ENCODE data around the gene ASB3.
"Not testable (repeated sequence)": the region's sequence is repeated elsewhere in the genome, so short reads cannot be mapped to it uniquely, and the experiment has no call there.

ASB3 gene, protein sequence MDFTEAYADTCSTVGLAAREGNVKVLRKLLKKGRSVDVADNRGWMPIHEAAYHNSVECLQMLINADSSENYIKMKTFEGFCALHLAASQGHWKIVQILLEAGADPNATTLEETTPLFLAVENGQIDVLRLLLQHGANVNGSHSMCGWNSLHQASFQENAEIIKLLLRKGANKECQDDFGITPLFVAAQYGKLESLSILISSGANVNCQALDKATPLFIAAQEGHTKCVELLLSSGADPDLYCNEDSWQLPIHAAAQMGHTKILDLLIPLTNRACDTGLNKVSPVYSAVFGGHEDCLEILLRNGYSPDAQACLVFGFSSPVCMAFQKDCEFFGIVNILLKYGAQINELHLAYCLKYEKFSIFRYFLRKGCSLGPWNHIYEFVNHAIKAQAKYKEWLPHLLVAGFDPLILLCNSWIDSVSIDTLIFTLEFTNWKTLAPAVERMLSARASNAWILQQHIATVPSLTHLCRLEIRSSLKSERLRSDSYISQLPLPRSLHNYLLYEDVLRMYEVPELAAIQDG

DNA sequence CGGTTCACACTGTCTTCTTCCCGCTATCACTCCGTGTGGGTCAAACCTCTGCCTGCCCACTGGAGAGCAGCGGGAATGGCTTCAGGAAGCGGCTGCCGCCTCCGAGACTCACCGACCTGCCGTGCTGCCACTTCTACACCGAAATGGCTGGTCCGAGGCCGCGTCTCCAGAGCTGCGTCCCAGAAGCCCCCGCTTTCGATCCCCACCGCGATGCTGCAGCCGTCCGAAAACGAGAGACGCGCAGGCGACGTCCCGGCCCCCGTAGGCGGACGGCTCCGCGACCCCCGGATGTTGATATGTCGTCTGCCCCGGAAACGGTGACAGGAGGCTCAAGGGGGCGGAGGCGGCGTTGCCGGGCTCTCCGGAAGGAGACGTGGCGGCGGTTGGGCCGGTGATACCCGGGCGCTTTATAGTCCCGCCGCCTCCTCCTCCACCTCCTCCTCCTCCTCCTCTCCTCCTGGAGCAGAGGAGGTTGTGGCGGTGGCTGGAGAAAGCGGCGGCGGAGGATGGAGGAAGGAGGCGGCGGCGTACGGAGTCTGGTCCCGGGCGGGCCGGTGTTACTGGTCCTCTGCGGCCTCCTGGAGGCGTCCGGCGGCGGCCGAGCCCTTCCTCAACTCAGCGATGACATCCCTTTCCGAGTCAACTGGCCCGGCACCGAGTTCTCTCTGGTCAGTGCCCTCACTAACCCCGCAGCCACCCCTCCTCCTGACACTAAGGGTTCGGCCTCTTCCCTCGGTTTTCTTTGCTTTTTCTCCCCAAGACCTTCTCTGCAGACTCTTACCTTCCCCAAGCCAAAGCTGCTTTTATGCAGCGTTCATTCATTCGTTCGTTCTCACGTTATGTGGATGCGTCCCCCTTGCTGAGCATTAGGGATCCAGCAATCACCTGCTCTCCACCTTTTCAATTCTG lies at the start of gene ASB3, which contains the start of gene ERLEC1:
Gene ASB3, minus strand, starts transcription at position 249 of the 909 bp plus-strand sequence. CDS start 21,381 bp downstream, outside the sequence.
Gene ERLEC1, plus strand, starts transcription at position 340 of the 909 bp plus-strand sequence. Its CDS starts 167 bp downstream, at position 507.
- DNase-seq: peak; percentile 88 to 91

DNA sequence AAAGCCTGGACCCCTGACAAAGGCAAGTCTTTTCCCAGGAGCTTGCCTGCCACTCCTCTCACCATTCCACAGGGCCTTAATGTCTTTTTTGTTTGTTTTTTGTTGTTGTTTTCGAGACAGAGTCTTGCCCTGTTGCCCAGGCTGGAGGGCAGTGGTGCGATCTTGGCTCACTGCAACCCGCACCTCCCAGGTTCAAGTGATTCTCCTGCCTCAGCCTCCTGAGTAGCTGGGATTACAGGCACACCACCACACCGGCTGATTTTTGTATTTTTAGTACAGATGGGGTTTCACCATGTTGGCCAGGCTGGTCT lies 43.2 kb upstream of the ASB3 start:
- not testable (repeated sequence) for DNase-seq

DNA sequence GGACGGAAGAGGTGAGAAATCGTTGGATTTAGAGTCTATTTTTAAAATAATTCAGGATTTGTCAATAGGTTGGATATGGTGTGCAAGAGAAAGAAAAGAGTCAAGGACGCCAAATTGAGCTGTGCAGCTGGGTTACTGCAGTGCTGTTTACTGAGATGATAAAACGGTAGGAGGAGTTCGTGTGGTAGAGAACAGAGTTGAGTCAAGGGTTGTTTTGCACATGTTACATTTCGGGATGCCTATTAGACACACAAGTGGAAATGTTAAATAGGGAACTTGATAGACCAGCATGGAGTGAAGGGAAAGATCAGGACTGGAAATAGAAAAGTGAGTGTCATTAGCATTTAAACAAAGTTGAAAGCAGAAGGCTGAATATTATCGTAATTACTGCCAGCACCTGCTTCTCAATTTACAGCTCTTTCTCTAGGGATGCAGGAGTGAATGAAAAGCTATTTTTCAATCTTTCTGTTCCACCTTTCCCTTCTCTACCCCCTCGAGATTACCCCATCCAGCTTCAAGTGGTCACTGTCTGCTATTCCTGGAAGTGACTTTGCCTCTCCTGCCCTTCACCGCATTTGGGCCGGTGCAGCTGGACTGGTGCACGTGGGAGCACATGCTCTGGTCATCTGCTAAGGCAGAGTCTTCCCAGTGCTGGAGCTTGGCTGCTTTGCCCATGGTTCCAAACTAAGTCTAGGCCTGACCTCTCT lies 42.7 kb upstream of the ASB3 start:
- DNase-seq: no peak

DNA sequence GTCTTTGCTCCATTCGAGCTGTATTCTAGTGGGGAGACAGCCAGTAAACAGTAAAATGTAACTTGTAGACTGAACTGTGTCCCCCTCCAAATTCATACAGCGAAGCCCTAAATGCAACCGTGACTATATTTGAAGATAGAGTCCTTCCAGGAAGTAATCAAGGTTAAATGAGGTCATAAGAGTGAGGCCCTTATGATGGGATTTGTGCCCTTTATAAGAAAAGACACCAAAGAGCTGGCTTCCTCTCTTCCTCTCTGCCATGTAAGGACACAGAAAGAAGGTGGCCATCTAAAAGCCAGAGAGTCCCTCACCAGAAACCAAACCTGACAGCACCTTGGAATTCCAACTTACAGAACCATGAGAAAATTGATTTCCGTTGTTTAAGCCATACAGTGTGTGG lies 41.6 kb upstream of the ASB3 start:
- no peak for DNase-seq

DNA sequence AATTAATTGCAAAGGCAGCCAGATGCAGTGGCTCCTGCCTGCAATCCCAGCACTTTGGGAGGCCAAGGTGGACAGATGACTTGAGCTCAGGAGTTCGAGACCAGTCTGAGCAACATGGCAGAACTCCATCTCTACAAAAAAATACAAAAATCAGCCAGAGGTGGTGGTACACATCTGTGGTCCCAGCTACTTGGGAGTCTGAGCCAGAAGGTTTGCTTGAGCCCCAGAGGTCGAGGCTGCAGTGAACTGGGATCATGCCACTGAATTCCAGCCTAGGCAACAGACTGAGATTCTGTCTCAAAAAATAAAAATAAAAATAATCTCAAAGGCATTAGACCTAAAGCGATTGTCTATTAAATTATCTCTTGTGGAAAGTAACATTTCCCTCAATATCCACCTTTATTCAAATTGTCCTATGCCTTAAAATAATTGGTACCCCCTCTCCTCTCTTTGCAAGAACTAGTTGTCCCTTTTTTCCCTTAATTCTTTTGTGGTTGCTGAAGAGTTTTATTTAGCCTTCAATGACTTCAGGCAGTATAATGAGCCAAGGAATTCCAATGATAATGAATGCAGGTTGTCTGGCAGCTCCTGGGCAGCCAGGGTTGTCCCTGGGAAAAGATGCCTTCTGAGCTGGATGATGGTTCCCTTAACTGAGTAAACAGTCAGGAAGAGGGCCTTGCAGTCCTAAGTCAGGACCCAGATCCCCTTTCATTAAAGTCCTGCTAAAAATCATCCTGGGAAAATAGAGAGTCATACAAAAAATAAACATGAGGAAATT lies 40.8 kb upstream of the ASB3 start:
- DNase-seq: no peak

DNA sequence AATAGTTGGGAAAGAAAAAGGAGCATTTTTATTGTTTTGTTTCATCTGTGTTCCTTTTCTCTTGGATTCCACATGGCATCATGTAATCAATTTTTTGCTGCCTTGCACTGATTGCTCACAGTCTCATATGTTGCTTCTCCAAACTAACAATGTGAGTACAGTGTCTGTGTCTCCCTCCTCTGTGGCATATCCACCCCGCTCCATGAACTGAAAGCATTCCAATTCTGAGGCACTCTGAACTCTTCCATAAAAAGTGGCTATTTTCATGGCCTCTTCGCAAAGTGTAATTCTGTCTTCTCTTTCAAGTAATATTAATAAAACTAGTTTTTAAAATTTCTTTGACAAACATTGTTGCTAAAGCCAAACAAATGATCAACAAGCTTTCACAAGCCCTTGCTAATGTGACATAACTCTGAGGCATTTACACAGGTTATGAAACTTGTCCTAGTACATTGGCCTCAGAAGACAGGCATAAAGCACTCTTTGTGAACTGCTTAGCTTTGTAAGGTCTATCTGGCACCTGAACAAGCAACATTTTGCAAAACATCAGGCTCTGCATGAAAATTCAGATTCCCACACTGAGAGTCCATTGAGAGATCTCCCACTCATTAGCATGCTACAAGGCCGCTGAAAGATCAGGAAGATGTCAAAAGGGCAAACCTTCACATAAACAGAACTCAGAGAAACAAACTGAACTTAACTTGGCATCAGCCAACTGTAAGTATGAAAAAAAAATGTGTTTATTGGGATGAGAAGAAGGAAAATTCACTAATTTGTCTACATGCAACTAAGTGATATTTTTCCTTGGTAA lies 40.0 kb upstream of the ASB3 start:
- no peak for DNase-seq

DNA sequence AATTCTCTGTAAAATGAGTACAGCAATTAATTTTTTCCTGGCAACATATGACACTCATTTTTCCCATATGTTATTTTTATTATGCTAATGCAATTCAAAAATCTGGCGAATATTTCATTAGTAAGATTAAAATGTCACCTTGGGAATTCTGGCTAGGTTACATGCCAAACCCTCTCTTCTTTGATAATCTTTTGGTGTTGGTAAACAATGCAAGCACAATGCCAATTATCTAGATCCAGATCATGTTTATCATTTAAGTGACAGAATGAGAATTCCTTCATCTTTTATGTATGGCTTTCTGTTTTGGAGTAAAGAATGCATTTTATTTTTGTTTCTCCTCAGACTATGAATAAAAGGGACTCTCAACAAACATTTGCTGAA lies 39.3 kb upstream of the ASB3 start:
- DNase-seq: no peak

DNA sequence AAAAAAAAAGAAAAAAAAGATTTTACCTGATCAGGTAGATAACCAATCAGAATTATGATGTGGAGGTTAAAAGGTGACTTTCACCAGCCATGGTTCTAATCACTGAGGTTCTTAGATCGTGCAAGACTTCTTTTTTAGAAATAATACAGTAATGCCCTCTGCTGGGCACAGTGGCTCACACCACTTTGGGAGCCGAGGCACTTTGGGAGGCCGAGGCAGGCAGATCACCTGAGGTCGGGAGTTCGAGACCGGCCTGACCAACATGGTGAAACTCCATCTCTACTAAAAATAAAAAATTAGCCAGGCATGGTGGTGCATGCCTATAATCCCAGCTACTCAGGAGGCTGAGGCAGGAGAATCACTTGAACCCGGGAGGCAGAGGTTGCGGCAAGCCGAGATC lies 36.9 kb upstream of the ASB3 start:
- DNase-seq: peak; percentile 39 to 46

DNA sequence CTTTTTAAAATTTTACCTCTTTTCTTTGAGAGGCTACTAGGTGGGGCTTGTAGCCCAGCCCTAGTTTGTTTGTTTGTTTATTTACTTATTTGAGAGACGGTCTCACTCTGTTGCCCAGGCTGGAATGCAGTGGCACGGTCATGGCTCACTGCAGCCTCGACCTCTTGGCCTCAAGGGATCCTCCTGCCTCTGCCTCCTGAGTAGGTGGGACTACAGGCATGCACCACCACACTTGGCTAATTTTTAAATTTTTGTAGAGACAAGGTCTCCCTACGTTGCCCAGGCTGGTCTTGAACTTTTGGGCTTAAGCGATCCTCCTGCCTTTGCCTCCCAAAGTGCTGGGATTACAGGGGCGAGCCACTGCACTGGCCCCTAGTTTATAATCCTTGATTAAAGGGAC lies 35.1 kb upstream of the ASB3 start:
- DNase-seq: no peak

DNA sequence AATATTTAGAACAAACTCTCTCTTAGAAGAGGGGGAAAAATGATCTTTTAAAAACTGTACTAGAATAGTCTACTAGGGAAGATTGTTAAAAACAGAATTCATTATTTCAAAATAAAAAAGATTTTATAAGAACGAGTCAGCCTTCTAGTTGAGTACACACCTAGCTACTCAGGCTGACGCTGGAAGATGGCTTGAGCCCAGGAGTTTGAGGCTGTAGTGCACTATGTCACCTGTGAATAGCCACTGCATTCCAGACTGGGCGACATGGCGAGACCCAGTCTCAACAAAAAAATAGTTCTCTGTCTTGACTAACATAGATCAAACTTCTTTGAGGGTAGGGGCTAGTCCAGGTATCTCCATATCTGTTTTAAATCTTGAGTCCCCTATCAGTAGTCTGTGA lies 34.0 kb upstream of the ASB3 start:
- no peak for DNase-seq

DNA sequence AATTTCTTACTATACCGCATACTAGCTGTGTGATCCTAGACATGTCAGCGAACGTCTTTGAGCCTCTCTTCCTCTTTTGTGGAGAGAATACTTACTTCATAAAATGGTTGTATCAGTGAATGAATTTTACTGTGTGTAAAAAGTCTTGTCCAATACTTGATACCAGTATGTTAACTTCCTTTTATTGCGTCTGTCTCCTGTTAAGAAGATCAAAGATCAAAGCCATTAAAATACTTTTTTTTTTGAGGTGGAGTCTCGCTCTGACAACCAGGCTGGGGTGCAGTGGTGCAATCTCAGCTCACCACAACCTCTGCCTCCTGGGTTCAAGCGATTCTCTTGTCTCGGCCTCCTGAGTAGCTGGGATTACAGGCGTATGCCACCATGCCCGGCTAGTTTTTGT lies 33.3 kb upstream of the ASB3 start:
- no peak for DNase-seq

DNA sequence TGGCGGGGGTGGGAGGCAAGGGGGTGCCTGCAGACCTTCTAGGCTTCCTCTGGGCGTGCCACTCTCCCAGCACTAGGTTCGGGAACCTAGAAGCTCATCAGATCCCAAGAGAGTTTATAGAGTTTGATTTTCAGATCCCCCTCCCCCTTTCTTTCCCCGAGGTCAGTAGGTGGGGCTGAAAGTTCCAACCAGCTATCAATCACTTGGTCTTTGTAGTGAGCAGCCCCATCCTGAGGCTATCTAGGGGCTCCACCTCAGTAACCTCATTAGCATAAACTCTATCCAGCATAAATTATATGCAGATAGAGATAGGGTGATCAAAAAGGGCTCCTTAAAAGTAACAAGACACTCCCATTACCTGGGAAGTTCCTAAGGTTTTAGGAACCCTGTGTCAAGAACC lies 32.9 kb upstream of the ASB3 start:
- no peak for DNase-seq

DNA sequence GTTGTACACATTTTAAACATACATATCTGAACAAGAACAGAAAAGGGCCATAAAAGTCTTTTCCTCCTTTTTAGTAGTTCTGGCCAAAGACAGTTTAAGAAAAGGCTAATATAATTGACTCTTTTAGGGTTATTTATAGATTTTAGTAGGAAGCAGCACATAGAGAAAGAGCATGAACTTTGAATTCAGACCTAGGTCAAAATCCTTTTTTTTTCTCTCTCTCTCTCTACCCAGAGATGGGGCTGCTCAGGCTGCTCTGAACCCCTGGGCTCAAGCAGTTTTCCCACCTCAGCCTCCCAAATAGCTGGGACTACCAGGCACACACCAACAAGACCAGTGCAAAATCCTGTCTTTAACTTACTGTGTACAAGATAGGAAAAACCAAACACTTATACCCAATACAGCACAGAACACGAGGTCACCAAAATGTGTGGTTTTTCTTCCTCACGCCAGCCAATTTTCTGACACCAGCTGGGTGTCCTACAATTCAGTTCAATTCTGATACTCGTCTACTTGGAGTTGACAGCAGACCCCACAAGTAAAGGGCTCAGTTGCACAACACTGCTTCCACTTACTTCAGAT lies 32.2 kb upstream of the ASB3 start:
- DNase-seq: no peak

DNA sequence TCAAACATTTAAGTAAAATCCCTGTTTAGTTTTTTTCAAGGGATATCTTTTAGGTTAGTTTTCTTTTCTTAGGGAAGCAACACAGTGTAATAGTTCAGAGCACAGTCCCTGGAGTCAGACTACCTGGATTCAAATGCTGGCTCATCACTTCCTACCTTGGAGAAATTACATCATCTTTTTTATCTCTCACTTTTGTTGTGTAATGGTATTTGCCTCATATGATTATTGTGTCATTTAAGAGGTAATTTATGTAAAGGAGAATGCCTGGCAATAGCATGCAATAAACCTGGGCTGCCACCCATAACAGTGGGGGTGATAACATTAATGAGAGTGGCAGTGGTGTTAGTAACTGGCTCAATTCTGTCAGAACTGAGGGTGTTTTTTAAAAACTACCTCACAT lies 26.4 kb upstream of the ASB3 start:
- no peak for DNase-seq

DNA sequence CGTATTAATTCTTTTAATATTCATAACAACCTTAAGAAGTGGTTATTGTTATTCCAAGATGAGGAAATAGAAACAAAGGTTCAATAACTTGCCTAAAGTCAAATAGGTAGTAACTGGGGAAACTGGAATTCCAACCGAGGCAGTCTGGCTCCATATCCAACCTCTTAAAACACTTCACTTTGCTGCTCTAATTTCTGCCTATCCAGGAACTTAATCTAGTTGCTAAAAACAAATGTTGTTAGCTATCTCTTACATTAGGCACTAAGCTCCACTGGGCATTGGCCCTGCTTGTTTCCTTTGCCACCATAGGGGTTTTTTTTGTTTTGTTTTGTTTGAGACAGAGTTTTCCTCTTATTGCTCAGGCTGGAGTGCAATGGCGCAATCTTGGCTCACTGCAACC lies 24.8 kb upstream of the ASB3 start:
- DNase-seq: no peak

DNA sequence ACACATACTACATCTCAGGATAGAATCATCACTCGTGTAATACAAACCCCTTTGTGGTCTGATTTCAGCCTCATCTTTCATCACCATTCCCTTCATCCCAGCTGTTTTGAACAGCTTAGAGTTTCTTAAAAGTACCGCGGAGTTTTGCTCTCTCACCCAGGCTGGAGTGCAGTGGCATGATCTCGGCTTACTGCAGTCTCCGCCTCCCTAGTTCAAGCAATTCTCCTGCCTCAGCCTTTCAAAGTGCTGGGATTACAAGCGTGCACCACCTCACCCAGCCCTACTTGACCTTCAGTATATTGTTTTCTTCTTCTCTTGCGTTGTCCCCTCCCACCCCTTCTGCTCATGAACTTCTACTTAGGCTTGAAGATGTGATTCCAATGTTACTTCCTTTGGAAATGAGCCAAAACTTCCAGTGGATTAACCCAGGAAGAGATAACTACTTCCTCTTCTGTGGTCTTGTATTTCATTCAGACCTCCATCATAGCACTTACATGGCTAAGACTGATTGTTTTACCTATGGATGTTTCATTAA lies 15.9 kb upstream of the ASB3 start:
- DNase-seq: no peak

DNA sequence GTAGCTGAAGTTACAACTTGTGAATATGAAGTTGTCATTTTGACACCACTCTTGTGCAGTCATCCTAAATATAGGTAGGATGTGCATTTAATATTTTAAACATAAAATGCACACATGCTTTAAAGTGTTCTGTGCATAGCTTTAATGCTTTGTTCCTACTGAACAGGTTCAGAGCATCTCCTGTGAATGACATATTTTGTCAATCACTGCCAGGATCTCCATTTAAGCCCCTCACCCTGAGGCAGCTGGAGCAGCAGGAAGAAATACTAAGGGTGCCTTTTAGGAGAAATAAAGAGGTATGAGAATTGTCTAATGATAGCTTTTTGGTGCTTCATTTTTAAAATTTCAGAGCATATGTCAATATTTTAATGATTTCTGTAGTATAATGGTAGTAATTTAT lies 14.8 kb upstream of the ASB3 start:
- no peak for DNase-seq

DNA sequence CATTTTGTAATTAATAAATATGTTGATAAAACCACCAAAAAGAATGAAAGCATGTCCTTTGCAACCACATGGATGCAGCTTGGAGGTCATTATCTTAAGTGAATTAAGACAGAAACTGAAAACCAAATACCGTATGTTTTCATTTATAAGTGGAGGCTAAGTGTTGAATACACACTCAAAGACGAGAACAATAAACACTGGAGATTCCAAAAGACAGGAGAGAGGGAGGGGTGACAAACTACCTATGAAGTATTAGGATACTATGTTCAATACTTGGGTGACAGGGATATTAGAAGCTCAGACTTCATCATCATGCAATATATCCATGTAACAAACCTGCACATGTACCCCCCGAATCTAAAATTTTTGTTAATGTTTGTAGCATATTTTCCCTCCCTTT lies 7.1 kb upstream of the ASB3 start:
- DNase-seq: no peak

DNA sequence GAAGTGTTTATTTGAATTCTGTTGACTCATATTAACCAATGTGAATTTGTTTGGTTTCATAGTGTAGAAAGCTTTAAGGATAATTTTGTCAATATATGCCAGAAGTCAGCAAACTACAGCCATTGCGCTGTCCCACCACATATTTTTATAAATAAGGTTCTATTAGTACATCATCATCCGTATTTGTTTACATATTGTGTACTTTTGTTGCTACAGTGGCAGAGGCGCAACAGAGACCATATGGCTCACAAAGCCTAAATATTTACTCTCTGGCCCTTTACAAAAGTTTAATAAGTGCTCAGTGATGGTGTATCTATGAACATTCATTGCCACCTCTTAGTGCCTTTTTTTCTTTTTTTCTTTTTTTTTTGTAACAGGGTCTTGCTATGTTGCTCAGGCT lies 6.5 kb upstream of the ASB3 start:
- no peak for DNase-seq

DNA sequence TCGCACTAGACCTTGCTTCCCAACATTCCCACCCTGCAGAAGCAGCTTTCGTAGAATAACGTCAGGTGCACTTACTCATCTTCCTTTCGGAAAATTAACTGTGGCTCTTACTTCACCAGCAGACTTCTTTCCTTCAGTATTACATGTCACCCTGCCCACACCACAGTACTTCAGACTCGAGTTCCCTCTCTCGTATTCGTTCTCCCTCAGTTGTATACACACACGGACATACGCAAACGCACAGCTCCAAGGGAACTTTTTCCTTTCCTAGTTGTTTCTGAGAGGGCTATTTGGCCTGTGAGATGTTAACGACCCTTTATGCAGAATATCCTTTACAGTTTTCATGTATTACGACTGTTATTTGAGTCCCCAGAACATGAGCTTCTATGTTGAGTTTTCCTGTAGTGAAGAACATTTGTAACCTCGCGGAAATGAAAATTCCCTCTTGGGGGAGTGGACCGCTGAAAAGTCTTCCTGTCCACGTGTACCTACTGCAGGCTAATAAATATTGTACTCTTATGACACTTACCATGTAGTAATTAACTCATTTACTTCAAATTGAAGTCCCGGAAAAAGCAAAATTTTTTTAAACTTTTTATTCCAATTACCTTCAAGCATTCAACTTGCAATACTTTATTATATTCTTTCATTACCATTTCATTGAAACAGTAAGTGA lies 999 bp upstream of the ASB3 start:
- no peak for DNase-seq
